Upper lobe of right lung (tissue), 1 donor: ENCODE results near the gene MYO5A. TPM values are rescaled to one million over a fixed set of nuclear protein-coding genes. Genes with fewer than 3 reads are reported as not detected.
A peak's percentile ranks its signal among the peaks of the same experiment; 100 is the strongest.

ENCODE experiments used
- ATAC-seq: fragments of 200-7000 bp; cut with Tn5 transposase; one replicate; pipeline ENCODE4 v1.9.1; 2020; ENCODE audit warnings: mild to moderate bottlenecking, moderate library complexity
- DNase-seq: peaks from one replicate; pipeline ENCODE4 v3.0.0-alpha.2; 2020
- H3K27ac ChIP-seq: fragments of 200-600 bp; one replicate; pipeline ENCODE4 v1.8.0; 2022
- H3K27me3 ChIP-seq: fragments of 200-600 bp; one replicate; pipeline ENCODE4 v1.8.0; 2022; ENCODE audit warnings: mild to moderate bottlenecking
- H3K36me3 ChIP-seq: fragments of 200-600 bp; one replicate; pipeline ENCODE4 v1.8.0; 2022
- H3K4me1 ChIP-seq: fragments of 200-600 bp; one replicate; pipeline ENCODE4 v1.8.0; 2022
- H3K4me3 ChIP-seq: fragments of 200-600 bp; one replicate; pipeline ENCODE4 v1.8.0; 2022; ENCODE audit warnings: mild to moderate bottlenecking
- H3K9me3 ChIP-seq: fragments of 200-600 bp; one replicate; pipeline ENCODE4 v1.8.0; 2022
- intact Hi-C: fragments of 100-400 bp; cut with DNase I; formaldehyde crosslinking; loops from one replicate; pipeline ENCODE4 v1.11.0; 2022
- total RNA-seq: library from RNA; stranded (reverse); fragmentation: NEBNext Ultra II Directional; extraction: Animal tissue kit (Norgen Biotek cat#: 25700); gene quantifications from one replicate; pipeline ENCODE4 v1.2.1, GENCODE V29; 2021
- TF ChIP-seq, protein P1 (sequence below): fragments of 200-600 bp; IDR thresholded peaks from one replicate; pipeline ENCODE4 v1.8.0; 2022; ENCODE audit warnings: antibody characterized with exemption
- donor health status: DM: no; HTN: yes; CAD: no; lungs with severe emphysema.

MYO5A gene
- total RNA-seq, 1 donor from 2014 or later: 26.0 TPM

DNA sequence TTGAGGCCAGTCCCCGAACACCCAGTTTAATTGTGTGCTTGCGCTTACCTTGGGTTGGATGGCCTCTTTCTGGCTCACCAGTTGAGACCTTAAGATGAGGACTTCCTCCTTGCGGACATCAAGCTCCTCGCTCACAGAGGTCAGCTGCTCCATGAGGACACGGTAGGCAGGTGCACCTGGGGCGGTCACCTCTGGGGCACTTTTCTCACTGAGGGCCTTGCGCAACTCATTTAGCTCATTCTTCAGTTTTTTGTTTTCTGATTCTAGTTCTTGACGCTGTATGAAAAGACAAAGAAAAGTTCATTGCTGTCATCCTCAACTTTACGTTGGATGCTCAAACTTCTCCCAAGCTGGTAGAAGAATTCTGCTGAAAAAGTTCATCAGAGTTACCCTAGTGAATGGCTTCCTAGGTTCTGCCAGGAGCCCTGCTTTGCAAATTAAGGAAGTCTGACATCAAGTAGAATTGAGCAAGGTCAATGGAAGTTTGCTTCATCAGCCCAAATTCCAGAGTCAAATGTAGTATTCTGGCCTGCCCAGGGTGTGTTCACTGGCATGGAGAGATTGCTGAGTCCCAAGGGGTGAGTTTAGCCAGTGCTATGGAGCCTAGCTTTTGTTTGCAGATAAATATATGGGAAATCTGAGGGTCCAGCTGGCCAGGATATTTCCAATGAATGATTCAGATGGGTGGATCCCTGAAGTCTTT, 177.3 kb downstream of the MYO5A start:
- TF ChIP-seq, protein P1, sequence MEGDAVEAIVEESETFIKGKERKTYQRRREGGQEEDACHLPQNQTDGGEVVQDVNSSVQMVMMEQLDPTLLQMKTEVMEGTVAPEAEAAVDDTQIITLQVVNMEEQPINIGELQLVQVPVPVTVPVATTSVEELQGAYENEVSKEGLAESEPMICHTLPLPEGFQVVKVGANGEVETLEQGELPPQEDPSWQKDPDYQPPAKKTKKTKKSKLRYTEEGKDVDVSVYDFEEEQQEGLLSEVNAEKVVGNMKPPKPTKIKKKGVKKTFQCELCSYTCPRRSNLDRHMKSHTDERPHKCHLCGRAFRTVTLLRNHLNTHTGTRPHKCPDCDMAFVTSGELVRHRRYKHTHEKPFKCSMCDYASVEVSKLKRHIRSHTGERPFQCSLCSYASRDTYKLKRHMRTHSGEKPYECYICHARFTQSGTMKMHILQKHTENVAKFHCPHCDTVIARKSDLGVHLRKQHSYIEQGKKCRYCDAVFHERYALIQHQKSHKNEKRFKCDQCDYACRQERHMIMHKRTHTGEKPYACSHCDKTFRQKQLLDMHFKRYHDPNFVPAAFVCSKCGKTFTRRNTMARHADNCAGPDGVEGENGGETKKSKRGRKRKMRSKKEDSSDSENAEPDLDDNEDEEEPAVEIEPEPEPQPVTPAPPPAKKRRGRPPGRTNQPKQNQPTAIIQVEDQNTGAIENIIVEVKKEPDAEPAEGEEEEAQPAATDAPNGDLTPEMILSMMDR: no peak
- ATAC-seq (peak; percentile 68), DNase-seq (no peak)
- no peaks in the 10 kb centered on the region for H3K27me3 ChIP-seq
- H3K36me3 ChIP-seq: peaks cover 13% of the 10 kb centered on the region
- no peak overlapping the region for H3K27ac ChIP-seq
- H3K4me1 ChIP-seq: no peaks in the 10 kb centered on the region
- intact Hi-C loops: no loop called here
- H3K9me3 ChIP-seq: no peaks in the 10 kb centered on the region
- H3K4me3 ChIP-seq: no peak overlapping the region

DNA sequence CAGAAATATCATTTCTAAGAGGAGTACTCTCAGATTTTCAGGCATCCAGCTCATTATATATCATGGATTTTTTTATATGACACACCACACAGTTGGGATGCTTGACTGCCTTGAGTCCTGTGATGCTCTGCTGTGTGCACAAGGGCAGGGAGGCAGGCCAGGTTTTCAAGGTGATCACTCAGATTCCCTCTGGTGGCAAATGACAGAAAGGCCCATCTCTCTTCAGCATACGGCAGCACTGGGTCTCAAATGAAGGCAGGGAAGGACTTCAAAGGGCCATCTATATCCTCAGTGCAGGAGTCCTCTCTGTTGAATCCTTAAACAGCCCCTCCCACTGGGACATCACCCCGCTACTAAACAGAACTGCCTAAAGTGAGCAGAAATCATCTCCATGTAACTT, 178.3 kb downstream of the MYO5A start:
- DNase-seq: no peak
- TF ChIP-seq, protein P1: no peak
- H3K27ac ChIP-seq: no peak overlapping the region
- intact Hi-C loops: no loop called here
- no peak overlapping the region for H3K4me3 ChIP-seq
- no peaks in the 10 kb centered on the region for H3K27me3 ChIP-seq
- ATAC-seq: no peak
- H3K4me1 ChIP-seq: no peaks in the 10 kb centered on the region
- H3K9me3 ChIP-seq: no peaks in the 10 kb centered on the region
- peaks cover 22% of the 10 kb centered on the region for H3K36me3 ChIP-seq

GRCh38 chr15:52349052-52349700, 179.5 kb downstream of the MYO5A start:
- H3K4me3 ChIP-seq: no peak overlapping the region
- DNase-seq (no peak), ATAC-seq (no peak)
- no peaks in the 10 kb centered on the region for H3K4me1 ChIP-seq
- peaks cover 26% of the 10 kb centered on the region for H3K36me3 ChIP-seq
- TF ChIP-seq, protein P1: no peak
- intact Hi-C loops: no loop called here
- H3K9me3 ChIP-seq: no peaks in the 10 kb centered on the region
- H3K27ac ChIP-seq: no peak overlapping the region
- no peaks in the 10 kb centered on the region for H3K27me3 ChIP-seq

GRCh38 chr15:52348056-52348745, 180.5 kb downstream of the MYO5A start:
- intact Hi-C loops: no loop called here
- Histone ChIP-seq H3K27me3 (no peaks in the 10 kb centered on the region), H3K36me3 (peaks cover 26% of the 10 kb centered on the region)

GRCh38 chr15:52344592-52344991, 184.1 kb downstream of the MYO5A start:
- peaks cover 25% of the 10 kb centered on the region for H3K36me3 ChIP-seq
- ATAC-seq: no peak
- no peak for DNase-seq
- no peaks in the 10 kb centered on the region for H3K9me3 ChIP-seq
- TF ChIP-seq, protein P1: no peak
- H3K4me1 ChIP-seq: no peaks in the 10 kb centered on the region
- H3K27me3 ChIP-seq: no peaks in the 10 kb centered on the region
- no peak overlapping the region for H3K27ac ChIP-seq
- no peak overlapping the region for H3K4me3 ChIP-seq
- intact Hi-C loops: no loop called here

More at GRCh38 chr15:52348056-52348745, 180.5 kb downstream of the MYO5A start:
- TF ChIP-seq, protein P1: no peak
- Histone ChIP-seq H3K4me3 (no peak overlapping the region), H3K9me3 (no peaks in the 10 kb centered on the region), H3K4me1 (no peaks in the 10 kb centered on the region), H3K27ac (no peak overlapping the region)
- peak; percentile 64 for DNase-seq
- peak; percentile 96 for ATAC-seq
